Sigmoid colon (tissue), 7 donors: ENCODE measurements around the gene HOXB2. TPM values are rescaled to one million over a fixed set of nuclear protein-coding genes. Genes with fewer than 3 reads are reported as not detected.

Source experiments
- DNase-seq: peaks from one replicate; pipeline ENCODE4 v3.0.0-alpha.2; 2019
- H3K27ac ChIP-seq, 4 donors: fragments of 200-600 bp; sonication (generic); one replicate each; pipeline ENCODE4 v1.5.1; 2016 to 2019; ENCODE audit warnings: mild to moderate bottlenecking in 1 of 4
- H3K27me3 ChIP-seq, 3 donors: fragments of 200-600 bp; sonication (generic); one replicate each; pipeline ENCODE4 v1.5.1; 2019; ENCODE audit warnings: mild to moderate bottlenecking in 1 of 3
- H3K36me3 ChIP-seq, 4 donors: fragments of 200-600 bp; sonication (generic); one replicate each; pipeline ENCODE4 v1.5.1; 2016 to 2019
- H3K4me1 ChIP-seq, 4 donors: fragments of 200-600 bp; sonication (generic); one replicate each; pipeline ENCODE4 v1.5.1; 2017 to 2019
- H3K4me3 ChIP-seq, 4 donors: fragments of 200-600 bp; sonication (generic); one replicate each; pipeline ENCODE4 v1.5.1; 2017 to 2019; ENCODE audit warnings: mild to moderate bottlenecking in 2 of 4, moderate library complexity in 1 of 4
- H3K9me3 ChIP-seq, 4 donors: fragments of 200-600 bp in 3 of 4; sonication (generic) in 3 of 4; one replicate each; pipeline versions ENCODE4 v1.5.1 to v1.6.1; 2013 to 2019
- CTCF ChIP-seq, 4 experiments: fragments of 450-650 bp in 3 of 4; fragments of 200-600 bp in 1 of 4; IDR thresholded peaks; one replicate each; pipeline ENCODE4 v1.5.1; 2016 to 2019; ENCODE audit warnings: antibody characterized with exemption in 4 of 4, mild to moderate bottlenecking in 3 of 4, moderate library complexity in 2 of 4
- EP300 ChIP-seq, 4 donors: sonication (generic); formaldehyde crosslinking; IDR thresholded peaks; one replicate each; pipeline ENCODE4 v1.6.1; 2017; ENCODE audit warnings: antibody characterized with exemption in 4 of 4
- POLR2A ChIP-seq, 2 donors: fragments of 450-650 bp; IDR thresholded peaks; one replicate each; pipeline ENCODE4 v1.6.1; 2016; ENCODE audit warnings: antibody characterized with exemption in 2 of 2, mild to moderate bottlenecking in 2 of 2, moderate library complexity in 2 of 2
- POLR2AphosphoS5 ChIP-seq, 4 donors: sonication (generic); formaldehyde crosslinking; IDR thresholded peaks; one replicate each; pipeline ENCODE4 v1.6.1; 2017; ENCODE audit warnings: antibody characterized with exemption in 4 of 4
- WGBS, 2 donors: extraction: QIAGEN DNeasy Blood & Tissue Kit; methylation state at CpG; one replicate each; pipeline ENCODE4 v1.1.7; 2013; 5-methylcytosine and 5-hydroxymethylcytosine counted together
- intact Hi-C: fragments of 100-400 bp; cut with DNase I; formaldehyde crosslinking; loops from one replicate; pipeline ENCODE4 v1.15.1; 2023
- polyA plus RNA-seq, 3 donors: library from polyadenylated mRNA; stranded (reverse); fragments of 200-250 nt; gene quantifications; one replicate each; pipeline ENCODE4 v1.2.3, GENCODE V29; 2013
- total RNA-seq, 4 donors: library from RNA; depleted of rRNA; stranded (reverse); fragments of >200 nt; gene quantifications; one replicate each; pipeline ENCODE4 v1.1.0, GENCODE V29; 2016
- donor health status: healthy with polysubstance abuse.
- donor health status: Bipolar disorder and iron deficiency.
- donor health status: healthy.

HOXB2 gene
- total and polyA plus RNA-seq, 7 donors = 1.6 to 86.1 (median 44.9) TPM

- no peak for TF ChIP-seq CTCF (IDR thresholded peaks at IDR 0.05)
- no peak for TF ChIP-seq POLR2AphosphoS5 (IDR thresholded peaks at IDR 0.05)
- no peak for TF ChIP-seq POLR2A (IDR thresholded peaks at IDR 0.05)
- no peak for TF ChIP-seq EP300 (IDR thresholded peaks at IDR 0.05)
- no peak for DNase-seq
- no peaks in the 10 kb centered on the region for H3K9me3 ChIP-seq
- WGBS, 2 donors = 21 to 24% methylated on average over 20 of the region's 20 CpGs
- peaks cover 0 to 58% (median 55%) of the 10 kb centered on the region in 4 donors for H3K4me1 ChIP-seq
- no peaks in the 10 kb centered on the region for H3K27me3 ChIP-seq
- peak overlapping the region; percentile 94 to 99 (median 96) for H3K27ac ChIP-seq
- H3K4me3 ChIP-seq = peak overlapping the region; percentile 72 to 87 (median 84)
- peaks cover 0 to 6% (median 2%) of the 10 kb centered on the region in 4 donors for H3K36me3 ChIP-seq
- intact Hi-C loops = loop anchor here (2.0 kb wide), 1 partner anchor 33 kb away; no protein-coding TSS in a partner anchor
Observed at GRCh38 chr17:48543854-48544348, 1.0 kb downstream of the HOXB2 start.

GRCh38 chr17:48543107-48543853 is 1.6 kb downstream of the HOXB2 start:
- intact Hi-C loops = loop anchor here (2.0 kb wide), 1 partner anchor 34 kb away; no protein-coding TSS in a partner anchor
- H3K4me3 ChIP-seq = peak overlapping the region; percentile 72 to 87 (median 84)
- H3K27me3 ChIP-seq = no peaks in the 10 kb centered on the region
- 1 to 9% methylated on average over 72 of the region's 72 CpGs for WGBS, 2 donors
- no peak for TF ChIP-seq EP300 (IDR thresholded peaks at IDR 0.05)
- TF ChIP-seq CTCF (IDR thresholded peaks at IDR 0.05) = peak in 2 of 4 experiments; percentile 15 to 41
- peak in 2 of 4 donors; percentile 18 to 37 for TF ChIP-seq POLR2AphosphoS5 (IDR thresholded peaks at IDR 0.05)
- H3K9me3 ChIP-seq = no peaks in the 10 kb centered on the region
- H3K4me1 ChIP-seq = peaks cover 0 to 52% (median 49%) of the 10 kb centered on the region in 4 donors
- peaks cover 0 to 6% (median 2%) of the 10 kb centered on the region in 4 donors for H3K36me3 ChIP-seq
- H3K27ac ChIP-seq = peak overlapping the region; percentile 94 to 99 (median 96)
- DNase-seq = peak; percentile 83

- intact Hi-C loops = loop anchor here (2.0 kb wide), 1 partner anchor 34 kb away; no protein-coding TSS in a partner anchor
- WGBS, 2 donors = 15 to 19% methylated on average over 12 of the region's 12 CpGs
Observed at GRCh38 chr17:48542698-48543106, 2.2 kb downstream of the HOXB2 start.

GRCh38 chr17:48542114-48542656 is 2.7 kb downstream of the HOXB2 start:
- H3K27me3 ChIP-seq = no peaks in the 10 kb centered on the region
- H3K27ac ChIP-seq = peak overlapping the region; percentile 94 to 99 (median 96)
- no peak for DNase-seq
- no peaks in the 10 kb centered on the region for H3K9me3 ChIP-seq
- peaks cover 0 to 43% (median 39%) of the 10 kb centered on the region in 4 donors for H3K4me1 ChIP-seq
- intact Hi-C loops = loop anchor here (2.0 kb wide), 1 partner anchor 35 kb away; no protein-coding TSS in a partner anchor
- 34 to 68% methylated on average over 27 of the region's 27 CpGs for WGBS, 2 donors
- TF ChIP-seq POLR2AphosphoS5 (IDR thresholded peaks at IDR 0.05) (no peak), POLR2A (IDR thresholded peaks at IDR 0.05) (no peak), CTCF (IDR thresholded peaks at IDR 0.05) (no peak), EP300 (IDR thresholded peaks at IDR 0.05) (no peak)
- peak overlapping the region; percentile 72 to 87 (median 84) for H3K4me3 ChIP-seq
- H3K36me3 ChIP-seq = peaks cover 0 to 6% (median 2%) of the 10 kb centered on the region in 4 donors

More at GRCh38 chr17:48542698-48543106, 2.2 kb downstream of the HOXB2 start:
- DNase-seq = no peak
- H3K27ac ChIP-seq = peak overlapping the region; percentile 94 to 99 (median 96)
- H3K4me3 ChIP-seq = peak overlapping the region; percentile 72 to 87 (median 84)
- H3K27me3 ChIP-seq = no peaks in the 10 kb centered on the region
- H3K36me3 ChIP-seq = peaks cover 0 to 6% (median 2%) of the 10 kb centered on the region in 4 donors
- H3K4me1 ChIP-seq = peaks cover 0 to 48% (median 43%) of the 10 kb centered on the region in 4 donors
- TF ChIP-seq POLR2A (IDR thresholded peaks at IDR 0.05) (no peak), EP300 (IDR thresholded peaks at IDR 0.05) (no peak), CTCF (IDR thresholded peaks at IDR 0.05) (no peak), POLR2AphosphoS5 (IDR thresholded peaks at IDR 0.05) (no peak)
- no peaks in the 10 kb centered on the region for H3K9me3 ChIP-seq
